NCI-H146 (cell line): ENCODE results near the gene IMMT.
"Not testable (repeated sequence)": the region's sequence is repeated elsewhere in the genome, so short reads cannot be mapped to it uniquely, and the experiment has no call there.

Experiments used
- DNase-seq: peaks from one replicate; lab custom pipeline; 2025; lab: John Stamatoyannopoulos, UW

The IMMT gene

GRCh38 chr2:86201671-86202335, 6.5 kb upstream of the IMMT start:
- no peak for DNase-seq

- DNase-seq: not testable (repeated sequence)
These were observed 5.3 kb upstream of the IMMT start for GRCh38 chr2:86200564-86200963.

- no peak for DNase-seq
These were observed 4.5 kb upstream of the IMMT start for GRCh38 chr2:86199834-86200177.

- peak; percentile 80 for DNase-seq
These were observed 636 bp upstream of the IMMT start for GRCh38 chr2:86195808-86196387.

GRCh38 chr2:86194751-86195054, 559 bp downstream of the IMMT start:
- no peak for DNase-seq

- no peak for DNase-seq
These were observed 1.2 kb downstream of the IMMT start for GRCh38 chr2:86193901-86194567.

- DNase-seq: no peak
These were observed 5.4 kb downstream of the IMMT start for GRCh38 chr2:86189782-86190416.

GRCh38 chr2:86186431-86186830, 8.8 kb downstream of the IMMT start:
- no peak for DNase-seq

- DNase-seq: no peak
These were observed 9.6 kb downstream of the IMMT start for GRCh38 chr2:86185517-86186212.

GRCh38 chr2:86176597-86176996, 18.7 kb downstream of the IMMT start:
- no peak for DNase-seq

- no peak for DNase-seq
These were observed 19.4 kb downstream of the IMMT start for GRCh38 chr2:86175828-86176227.

- no peak for DNase-seq
These were observed 20.8 kb downstream of the IMMT start for GRCh38 chr2:86174445-86174844.

GRCh38 chr2:86172610-86173009, 22.7 kb downstream of the IMMT start:
- DNase-seq: no peak

GRCh38 chr2:86171295-86171694, 24.0 kb downstream of the IMMT start:
- peak; percentile 2 for DNase-seq

- no peak for DNase-seq
These were observed 24.8 kb downstream of the IMMT start for GRCh38 chr2:86170449-86170848.

GRCh38 chr2:86160156-86160952, 34.9 kb downstream of the IMMT start:
- DNase-seq: no peak

GRCh38 chr2:86158286-86158685, 37.0 kb downstream of the IMMT start:
- no peak for DNase-seq

- no peak for DNase-seq
These were observed 38.2 kb downstream of the IMMT start for GRCh38 chr2:86157009-86157556.

GRCh38 chr2:86150502-86150901, 44.8 kb downstream of the IMMT start:
- DNase-seq: no peak

- DNase-seq: no peak
These were observed 47.5 kb downstream of the IMMT start for GRCh38 chr2:86147793-86148192.

GRCh38 chr2:86143926-86144685, 51.2 kb downstream of the IMMT start:
- no peak for DNase-seq
